Activated T-helper 1 cell treated with anti-CD3 and anti-CD28 coated beads, Interleukin-12 subunit alpha, Interleukin-12 subunit beta, Interleukin-2, Interleukin-4 antibody, amounts not matched to agents 30 ng/mL and 10 ng/mL and 1 ng/mL, durations not matched to agents 14 hours and 24 hours and 36 hours (primary cell): ENCODE results near the gene BZW2. TPM values are rescaled to one million over a fixed set of nuclear protein-coding genes. Genes with fewer than 3 reads are reported as not detected.

Experiments
- DNase-seq: peaks from one replicate; pipeline ENCODE4 v3.0.0; 2021; ENCODE audit warnings: low spot score
- H3K27ac Mint-ChIP-seq: one replicate; pipeline ENCODE4 v1.8.0; 2021; ENCODE audit warnings: mild to moderate bottlenecking, mixed read lengths
- H3K27me3 Mint-ChIP-seq: one replicate; pipeline ENCODE4 v1.8.0; 2022; ENCODE audit warnings: mild to moderate bottlenecking, moderate library complexity, mixed read lengths; ENCODE audit not compliant: insufficient read depth
- H3K36me3 Mint-ChIP-seq: one replicate; pipeline ENCODE4 v1.8.0; 2021; ENCODE audit warnings: low read depth, mixed read lengths
- H3K4me1 Mint-ChIP-seq: one replicate; pipeline ENCODE4 v1.8.0; 2021; ENCODE audit warnings: low read depth, mixed read lengths
- H3K4me3 Mint-ChIP-seq: one replicate; pipeline ENCODE4 v1.8.0; 2021; ENCODE audit warnings: mild to moderate bottlenecking, moderate library complexity, mixed read lengths
- H3K9me3 Mint-ChIP-seq: one replicate; pipeline ENCODE4 v1.8.0; 2021; ENCODE audit warnings: mixed read lengths
- intact Hi-C: fragments of 100-400 bp; cut with micrococcal nuclease; formaldehyde crosslinking; loops from one replicate; pipeline ENCODE4 v1.15.1; 2024
- total RNA-seq: library from RNA; stranded (reverse); gene quantifications from 2 replicates; pipeline ENCODE4 v1.2.3, GENCODE V29; 2022

Gene BZW2
- total RNA-seq, 1 donor from 2014 or later, result 94.3 TPM

DNA sequence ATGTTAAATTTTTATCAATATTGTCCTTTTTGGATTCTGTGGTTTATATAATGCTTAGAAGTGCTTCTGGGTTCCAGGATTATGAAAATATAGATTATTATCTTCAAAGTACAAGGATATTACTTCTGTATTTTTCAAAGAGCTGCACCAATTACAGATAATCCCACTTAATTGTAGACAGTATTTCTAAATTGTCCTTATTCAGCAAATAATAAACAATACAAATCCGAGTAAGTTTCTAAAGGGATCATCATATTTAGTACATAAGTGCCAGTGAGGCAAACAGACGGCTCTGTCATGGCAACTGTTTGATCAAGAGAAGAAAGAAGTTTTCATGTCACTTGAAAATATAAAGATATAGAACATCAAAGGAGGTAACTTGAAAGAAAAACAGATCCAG lies 19.6 kb upstream of the BZW2 start:
- H3K27ac Mint-ChIP-seq, result no peak overlapping the region
- intact Hi-C loops, result loop anchor here (10.0 kb wide), 1 partner anchor 508 kb away; no protein-coding TSS in a partner anchor
- no peaks in the 10 kb centered on the region for H3K9me3 Mint-ChIP-seq

GRCh38 chr7:16627236-16627635 lies 18.7 kb upstream of the BZW2 start:
- Mint-ChIP-seq H3K4me3 (no peak overlapping the region), H3K36me3 (peaks cover 3% of the 10 kb centered on the region), H3K27me3 (no peaks in the 10 kb centered on the region), H3K4me1 (no peaks in the 10 kb centered on the region), H3K27ac (no peak overlapping the region), H3K9me3 (no peaks in the 10 kb centered on the region)
- intact Hi-C loops, result loop anchor here (10.0 kb wide), 1 partner anchor 508 kb away; no protein-coding TSS in a partner anchor
- no peak for DNase-seq

More for the DNA sequence above, 19.6 kb upstream of the BZW2 start:
- Mint-ChIP-seq H3K4me3 (no peak overlapping the region), H3K36me3 (peaks cover 3% of the 10 kb centered on the region), H3K4me1 (no peaks in the 10 kb centered on the region), H3K27me3 (no peaks in the 10 kb centered on the region)
- DNase-seq, result no peak

- H3K27me3 Mint-ChIP-seq, result no peaks in the 10 kb centered on the region
- no peaks in the 10 kb centered on the region for H3K9me3 Mint-ChIP-seq
- no peaks in the 10 kb centered on the region for H3K4me1 Mint-ChIP-seq
- no peak overlapping the region for H3K4me3 Mint-ChIP-seq
- intact Hi-C loops, result no loop called here
- H3K36me3 Mint-ChIP-seq, result peaks cover 8% of the 10 kb centered on the region
- no peak overlapping the region for H3K27ac Mint-ChIP-seq
- DNase-seq, result no peak
Measured at GRCh38 chr7:16630654-16631053, 15.3 kb upstream of the BZW2 start.

GRCh38 chr7:16634271-16634738 lies 11.7 kb upstream of the BZW2 start:
- Mint-ChIP-seq H3K4me1 (peaks cover 5% of the 10 kb centered on the region), H3K4me3 (no peak overlapping the region), H3K27ac (no peak overlapping the region), H3K27me3 (no peaks in the 10 kb centered on the region), H3K36me3 (peaks cover 8% of the 10 kb centered on the region), H3K9me3 (no peaks in the 10 kb centered on the region)
- no peak for DNase-seq
- intact Hi-C loops, result no loop called here

DNA sequence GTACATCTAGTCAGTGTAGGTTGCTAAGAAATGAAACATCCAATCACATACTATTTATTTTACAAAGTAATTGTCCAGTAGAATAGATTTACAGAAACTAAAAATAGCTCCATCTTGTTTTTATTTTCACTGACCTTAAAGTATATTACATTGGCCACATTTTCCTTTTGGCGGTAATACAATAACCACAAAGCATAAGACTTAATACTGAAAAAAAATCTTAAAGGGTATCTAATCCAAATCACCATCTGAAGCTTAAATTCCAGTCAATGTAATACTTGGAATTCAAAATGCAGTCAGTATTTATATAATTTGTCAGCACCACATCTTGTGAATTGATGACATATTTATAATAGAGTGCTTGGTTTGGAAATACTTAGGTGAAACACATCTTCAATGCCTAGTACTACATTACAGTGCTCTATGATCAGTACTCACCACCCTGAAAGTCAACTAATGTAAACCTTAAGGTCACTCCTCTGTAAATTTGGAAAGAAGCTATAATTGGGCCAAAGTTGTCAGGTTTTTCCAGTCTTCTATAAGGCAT lies 9.4 kb upstream of the BZW2 start:
- Mint-ChIP-seq H3K9me3 (no peaks in the 10 kb centered on the region), H3K4me1 (peaks cover 5% of the 10 kb centered on the region), H3K4me3 (no peak overlapping the region), H3K36me3 (peaks cover 8% of the 10 kb centered on the region), H3K27ac (no peak overlapping the region), H3K27me3 (no peaks in the 10 kb centered on the region)
- intact Hi-C loops, result no loop called here
- no peak for DNase-seq

GRCh38 chr7:16637379-16637778 lies 8.6 kb upstream of the BZW2 start:
- H3K4me3 Mint-ChIP-seq, result no peak overlapping the region
- H3K36me3 Mint-ChIP-seq, result peaks cover 8% of the 10 kb centered on the region
- H3K27ac Mint-ChIP-seq, result no peak overlapping the region
- peaks cover 5% of the 10 kb centered on the region for H3K4me1 Mint-ChIP-seq
- no peak for DNase-seq
- H3K27me3 Mint-ChIP-seq, result no peaks in the 10 kb centered on the region
- intact Hi-C loops, result no loop called here
- no peaks in the 10 kb centered on the region for H3K9me3 Mint-ChIP-seq

- no peak overlapping the region for H3K27ac Mint-ChIP-seq
- no peaks in the 10 kb centered on the region for H3K27me3 Mint-ChIP-seq
- no peak for DNase-seq
- no peaks in the 10 kb centered on the region for H3K9me3 Mint-ChIP-seq
- H3K4me3 Mint-ChIP-seq, result no peak overlapping the region
- H3K4me1 Mint-ChIP-seq, result peaks cover 13% of the 10 kb centered on the region
- H3K36me3 Mint-ChIP-seq, result peaks cover 8% of the 10 kb centered on the region
- intact Hi-C loops, result no loop called here
Measured at GRCh38 chr7:16638282-16639280, 7.4 kb upstream of the BZW2 start.

DNA sequence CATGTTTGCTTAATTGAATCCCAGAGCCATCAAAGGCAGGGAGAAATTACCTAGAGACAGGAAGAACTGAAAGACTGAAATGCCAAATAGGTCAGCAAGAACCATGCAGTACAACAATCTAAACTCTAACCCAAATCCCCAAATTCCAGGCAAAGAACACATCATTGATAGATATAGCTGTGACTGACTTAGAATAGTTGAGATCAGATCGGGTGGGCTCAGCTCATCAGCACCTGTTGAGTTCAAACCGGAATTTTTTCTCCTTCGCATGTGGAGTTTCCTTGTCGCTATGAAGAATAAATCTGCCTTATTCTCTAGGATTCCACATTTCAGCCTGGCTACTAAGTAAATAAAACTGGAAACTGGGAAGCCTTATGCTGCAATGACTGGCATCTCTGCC lies 1.8 kb upstream of the BZW2 start:
- H3K4me3 Mint-ChIP-seq, result peak overlapping the region; percentile 98

GRCh38 chr7:16644636-16645592 lies 1.1 kb upstream of the BZW2 start:
- Mint-ChIP-seq H3K9me3 (no peaks in the 10 kb centered on the region), H3K27me3 (no peaks in the 10 kb centered on the region), H3K4me1 (peaks cover 56% of the 10 kb centered on the region), H3K27ac (peak overlapping the region; percentile 100), H3K36me3 (peaks cover 28% of the 10 kb centered on the region), H3K4me3 (peak overlapping the region; percentile 98)
- DNase-seq, result peak; percentile 42
- intact Hi-C loops, result loop anchor here (1.0 to 10.0 kb wide), 5 partner anchors 25 to 1296 kb away; partner anchors contain the start of genes AHR and SNX13

More for the DNA sequence above, 1.8 kb upstream of the BZW2 start:
- Mint-ChIP-seq H3K4me1 (peaks cover 49% of the 10 kb centered on the region), H3K9me3 (no peaks in the 10 kb centered on the region), H3K36me3 (peaks cover 24% of the 10 kb centered on the region), H3K27me3 (no peaks in the 10 kb centered on the region), H3K27ac (no peak overlapping the region)
- intact Hi-C loops, result loop anchor here (2.0 to 10.0 kb wide), 3 partner anchors 69 to 1297 kb away; partner anchors contain the start of gene SNX13
- no peak for DNase-seq

DNA sequence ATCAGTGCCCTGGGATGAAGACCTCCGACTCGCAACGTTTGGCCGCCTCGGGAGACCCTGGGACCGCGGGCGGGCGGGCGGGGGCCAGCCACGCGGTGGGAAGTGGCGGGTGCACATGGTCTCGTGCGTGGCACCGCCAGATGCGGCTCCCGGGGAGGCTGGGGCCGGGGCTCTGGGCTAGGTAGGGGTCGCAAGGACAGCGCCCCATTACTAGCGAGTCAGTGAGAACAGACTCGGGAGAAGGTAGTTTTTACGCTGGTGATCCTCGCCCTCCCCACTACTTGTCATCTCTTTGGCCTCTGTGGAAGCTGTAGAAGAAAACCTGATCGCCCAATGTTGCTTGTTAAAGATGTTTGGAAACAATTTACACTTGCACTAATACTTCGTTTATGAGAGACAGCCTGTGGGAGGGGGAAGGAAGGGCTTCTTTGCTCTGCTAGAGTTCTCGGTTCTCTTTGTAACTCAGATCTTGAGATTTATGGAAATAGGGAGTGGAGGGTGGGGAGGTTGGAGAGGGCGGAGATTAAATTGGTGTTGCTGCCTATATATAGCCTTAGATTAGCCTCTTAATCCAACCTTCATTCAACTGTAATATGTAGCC lies 591 bp downstream of the BZW2 start:
- no peak for DNase-seq
- peaks cover 65% of the 10 kb centered on the region for H3K4me1 Mint-ChIP-seq

DNA sequence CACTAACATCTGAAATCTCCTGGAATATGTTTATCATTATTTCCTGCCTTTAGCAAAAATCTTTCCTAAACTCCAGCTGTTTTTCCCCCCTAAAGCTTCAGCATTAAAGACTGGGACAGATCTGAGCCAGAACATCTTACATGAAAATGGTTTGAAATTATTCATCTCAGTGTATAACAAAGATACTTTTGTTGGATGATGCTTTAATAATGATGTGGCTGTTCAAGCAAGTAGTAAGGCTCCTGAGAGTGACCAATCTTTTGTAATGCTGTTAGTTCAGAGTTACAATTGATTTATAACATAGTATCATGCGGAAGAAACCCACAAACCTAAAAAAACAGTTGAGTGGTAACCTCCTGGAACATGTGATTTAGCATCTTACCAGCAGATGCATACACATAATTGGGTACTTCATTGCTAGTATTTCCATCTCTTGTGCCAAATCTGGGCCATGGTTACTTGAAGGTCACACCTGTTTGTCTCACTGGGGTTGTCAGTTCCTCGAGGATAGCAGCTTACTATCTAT lies 1.5 kb downstream of the BZW2 start:
- Mint-ChIP-seq H3K36me3 (peaks cover 28% of the 10 kb centered on the region), H3K27ac (peak overlapping the region; percentile 83), H3K4me3 (peak overlapping the region; percentile 98), H3K4me1 (peaks cover 74% of the 10 kb centered on the region), H3K27me3 (no peaks in the 10 kb centered on the region), H3K9me3 (no peaks in the 10 kb centered on the region)
- intact Hi-C loops, result loop anchor here (2.0 to 10.0 kb wide), 5 partner anchors 15 to 650 kb away; partner anchors contain the start of genes AHR and TSPAN13
- DNase-seq, result no peak

More for the DNA sequence above, 591 bp downstream of the BZW2 start:
- Mint-ChIP-seq H3K27me3 (no peaks in the 10 kb centered on the region), H3K27ac (peak overlapping the region; percentile 100), H3K4me3 (peak overlapping the region; percentile 98), H3K9me3 (no peaks in the 10 kb centered on the region), H3K36me3 (peaks cover 28% of the 10 kb centered on the region)
- intact Hi-C loops, result loop anchor here (1.0 to 10.0 kb wide), 6 partner anchors 16 to 651 kb away; partner anchors contain the start of genes AHR and TSPAN13
